ENCODE results near the gene OR2J3. TPM values are rescaled to one million over a fixed set of nuclear protein-coding genes. Genes with fewer than 3 reads are reported as not detected.
A peak's percentile ranks its signal among the peaks of the same experiment; 100 is the strongest.
"Not testable (repeated sequence)": the region's sequence is repeated elsewhere in the genome, so short reads cannot be mapped to it uniquely, and the experiment has no call there.

The OR2J3 gene
- not detected in 2 replicates for total RNA-seq (2014; rRNA removed; shearing (Covaris generic))

DNA sequence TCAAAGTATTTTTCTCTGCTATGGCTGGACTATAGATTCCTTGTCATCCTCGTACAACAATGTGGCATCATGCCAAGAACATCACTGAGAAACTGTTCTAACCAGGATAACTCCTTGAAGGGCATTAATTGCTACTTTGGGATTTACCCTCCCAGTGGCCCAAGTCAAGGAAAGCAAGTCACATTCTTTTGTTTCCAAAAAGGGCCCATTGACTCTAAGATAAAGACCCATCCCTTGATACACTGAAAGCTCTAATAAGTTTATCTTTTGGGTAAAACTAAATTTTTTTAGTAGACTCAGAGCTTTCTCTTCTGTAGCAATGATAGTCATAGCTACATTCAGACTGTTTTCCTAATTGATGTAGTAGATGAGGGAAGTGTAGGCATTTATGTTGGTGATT, at the start of gene OR2J3:
Gene OR2J3, plus strand, starts transcription at position 301 of the 400 bp plus-strand sequence. CDS start 3,833 bp downstream, outside the sequence.
- no peak for DNase-seq (ENCODE audit: low read depth)

GRCh38 chr6:29071831-29072723, 35.8 kb upstream of the OR2J3 start:
- peak; percentile 50 for DNase-seq (ENCODE audit: low read depth)

- no peak for DNase-seq (ENCODE audit: low read depth)
Measured at GRCh38 chr6:29079203-29079602, 28.7 kb upstream of the OR2J3 start.

GRCh38 chr6:29081312-29081711, 26.5 kb upstream of the OR2J3 start:
- no peak for DNase-seq (ENCODE audit: low read depth)

- no peak for DNase-seq (ENCODE audit: low read depth)
Measured at GRCh38 chr6:29082457-29082856, 25.4 kb upstream of the OR2J3 start.

GRCh38 chr6:29087213-29087612, 20.6 kb upstream of the OR2J3 start, which contains the start of gene OR2B3:
Gene OR2B3 (minus strand): TSS chr6:29087313. CDS start chr6:29087248, 65 bp downstream.
- no peak for DNase-seq (ENCODE audit: low read depth)

DNA sequence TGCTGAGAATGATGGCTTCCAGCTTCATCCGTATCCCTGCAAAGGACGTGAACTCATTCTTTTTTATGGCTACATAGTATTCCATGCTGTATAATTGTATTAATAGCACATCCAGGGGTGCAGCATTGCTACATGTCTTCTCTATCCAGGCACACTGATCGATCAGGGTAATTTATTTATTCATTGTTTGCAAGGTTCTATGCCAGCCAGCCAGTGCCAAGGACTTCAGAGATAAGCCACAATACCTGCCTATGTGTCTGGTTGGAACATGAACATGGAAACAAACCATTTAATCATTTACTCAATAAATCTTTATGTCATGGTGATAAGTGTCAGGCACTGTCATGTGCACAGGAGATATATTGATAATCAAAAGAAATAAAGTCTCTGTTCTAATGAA, 14.9 kb upstream of the OR2J3 start:
- DNase-seq (ENCODE audit: low read depth): no peak

- DNase-seq (ENCODE audit: low read depth): no peak
Measured at GRCh38 chr6:29097803-29098202, 10.1 kb upstream of the OR2J3 start.

DNA sequence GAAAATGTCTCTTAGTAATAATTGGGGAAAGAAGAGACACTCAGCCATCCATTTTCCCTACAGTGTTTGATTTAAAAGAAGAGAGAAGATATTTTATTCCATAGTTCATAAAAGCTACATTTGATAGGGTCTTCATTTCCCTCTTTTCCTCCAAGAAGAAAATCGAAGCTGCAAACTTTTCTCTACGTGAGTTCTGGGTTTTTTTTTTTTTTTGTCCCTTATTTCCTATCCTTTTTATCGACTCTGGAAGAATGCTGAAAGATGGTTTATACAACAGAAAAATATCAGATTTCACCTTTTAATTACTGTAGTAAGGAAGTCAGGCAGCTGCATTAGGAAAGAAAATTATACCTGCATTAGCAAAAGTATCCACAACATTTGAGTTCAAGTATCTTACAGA, 8.7 kb upstream of the OR2J3 start, which contains the start of gene OR2J1:
Gene OR2J1, plus strand, starts transcription at position 301 of the 400 bp plus-strand sequence. CDS start 1,453 bp downstream, outside the sequence.
- no peak for DNase-seq (ENCODE audit: low read depth)

DNA sequence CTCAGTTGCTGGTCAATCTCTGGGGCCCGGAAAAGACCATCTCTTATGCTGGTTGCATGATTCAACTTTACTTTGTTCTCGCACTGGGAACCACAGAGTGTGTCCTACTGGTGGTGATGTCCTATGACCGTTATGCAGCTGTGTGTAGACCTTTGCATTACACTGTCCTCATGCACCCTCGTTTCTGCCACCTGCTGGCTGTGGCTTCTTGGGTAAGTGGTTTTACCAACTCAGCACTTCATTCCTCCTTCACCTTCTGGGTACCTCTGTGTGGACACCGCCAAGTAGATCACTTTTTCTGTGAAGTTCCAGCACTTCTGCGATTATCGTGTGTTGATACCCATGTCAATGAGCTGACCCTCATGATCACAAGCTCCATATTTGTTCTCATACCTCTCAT, 4.3 kb downstream of the OR2J3 start:
- no peak for DNase-seq (ENCODE audit: low read depth)

DNA sequence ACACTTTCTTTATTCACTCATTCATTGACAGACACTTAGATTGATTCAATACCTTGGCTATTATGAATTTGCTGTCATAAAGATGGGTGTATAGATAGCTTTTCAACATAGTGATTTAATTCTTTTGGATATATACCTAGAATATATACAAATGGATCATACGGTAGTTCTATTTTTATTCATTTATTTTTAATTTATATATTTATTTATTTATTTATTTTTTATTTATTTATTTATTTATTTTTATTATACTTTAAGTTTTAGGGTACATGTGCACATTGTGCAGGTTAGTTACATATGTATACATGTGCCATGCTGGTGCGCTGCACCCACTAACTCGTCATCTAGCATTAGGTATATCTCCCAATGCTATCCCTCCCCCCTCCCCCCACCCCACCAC, 7.1 kb downstream of the OR2J3 start:
- not testable (repeated sequence) for DNase-seq (ENCODE audit: low read depth)

GRCh38 chr6:29129326-29130012, 21.6 kb downstream of the OR2J3 start:
- DNase-seq (ENCODE audit: low read depth): no peak

GRCh38 chr6:29130644-29131043, 22.8 kb downstream of the OR2J3 start:
- DNase-seq (ENCODE audit: low read depth): no peak

GRCh38 chr6:29131691-29132090, 23.8 kb downstream of the OR2J3 start:
- peak; percentile 32 for DNase-seq (ENCODE audit: low read depth)

DNA sequence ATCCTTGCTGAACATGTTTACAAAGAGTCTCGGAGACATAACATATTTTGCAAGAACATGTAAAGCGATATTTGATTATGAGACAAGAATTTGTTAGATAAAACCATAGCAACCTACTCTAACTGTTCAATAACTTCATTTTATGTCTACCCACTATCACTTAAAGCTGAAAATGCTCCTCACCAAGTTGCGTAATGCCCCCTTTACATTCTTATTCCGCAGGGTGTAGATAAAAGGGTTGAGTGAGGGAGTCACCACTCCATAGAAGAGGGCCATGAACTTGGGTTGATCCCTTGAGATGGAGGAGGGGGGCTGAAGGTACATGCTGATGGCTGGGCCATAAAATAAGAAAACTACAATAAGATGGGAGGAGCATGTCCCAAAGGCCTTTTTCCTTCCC, 29.9 kb downstream of the OR2J3 start:
- DNase-seq (ENCODE audit: low read depth): no peak

- no peak for DNase-seq (ENCODE audit: low read depth)
Measured at GRCh38 chr6:29141606-29142005, 33.7 kb downstream of the OR2J3 start.

DNA sequence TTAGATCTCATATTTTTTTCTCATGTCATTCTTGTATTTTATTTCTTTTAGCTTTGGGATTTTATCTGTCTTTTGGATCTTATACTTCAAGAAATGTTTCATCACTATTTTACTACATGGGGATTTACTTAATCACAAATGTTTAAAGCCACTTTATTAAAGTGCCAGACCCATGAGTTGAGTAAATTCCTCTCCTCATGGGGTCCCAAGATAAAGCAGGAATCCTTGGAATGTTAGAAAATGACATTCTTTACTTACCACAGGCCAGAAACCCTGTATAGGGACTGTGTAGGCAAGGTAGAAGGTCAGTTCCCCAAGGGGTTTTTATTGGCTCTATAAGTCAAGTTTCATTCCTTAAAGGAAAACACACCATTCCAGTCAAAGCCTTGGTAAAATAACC, 34.5 kb downstream of the OR2J3 start:
- DNase-seq (ENCODE audit: low read depth): peak; percentile 46

DNA sequence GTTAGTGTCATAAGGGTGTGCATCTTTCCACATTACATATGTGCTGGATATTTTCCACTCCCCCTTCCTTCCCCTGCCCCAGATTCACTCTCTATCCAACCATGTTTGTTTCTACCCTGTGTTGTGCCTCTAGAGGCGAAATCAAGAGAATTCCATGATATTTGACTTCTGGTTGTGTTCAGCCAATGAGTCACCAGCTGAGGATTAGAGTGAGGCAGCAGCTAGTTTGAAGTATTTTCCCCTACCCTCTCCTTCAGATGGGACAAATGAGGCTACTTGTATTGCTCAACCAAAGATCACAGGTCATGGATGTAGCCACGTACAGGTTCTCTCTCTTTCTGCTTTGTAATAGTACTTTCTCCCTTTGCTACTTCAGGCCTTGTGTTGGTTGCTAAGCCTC, 38.3 kb downstream of the OR2J3 start:
- peak; percentile 44 for DNase-seq (ENCODE audit: low read depth)

DNA sequence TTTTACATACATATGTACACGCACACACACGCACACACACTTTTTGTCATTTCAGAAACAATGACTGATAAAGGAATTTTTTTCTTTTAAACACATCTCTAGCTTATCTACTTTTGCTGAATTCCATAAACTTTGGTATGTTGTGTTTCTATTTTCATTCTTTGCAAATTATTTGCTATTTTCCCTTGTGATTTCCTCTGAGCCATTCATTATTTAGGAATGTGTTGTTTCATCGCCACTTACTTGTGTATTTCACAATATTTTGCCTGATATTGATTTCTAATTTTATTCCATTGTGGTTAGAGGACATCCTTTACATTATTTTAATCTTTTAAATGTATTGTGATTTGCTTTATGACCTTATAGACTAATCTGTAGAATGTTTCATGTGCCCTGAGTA, 39.2 kb downstream of the OR2J3 start:
- DNase-seq (ENCODE audit: low read depth): no peak

DNA sequence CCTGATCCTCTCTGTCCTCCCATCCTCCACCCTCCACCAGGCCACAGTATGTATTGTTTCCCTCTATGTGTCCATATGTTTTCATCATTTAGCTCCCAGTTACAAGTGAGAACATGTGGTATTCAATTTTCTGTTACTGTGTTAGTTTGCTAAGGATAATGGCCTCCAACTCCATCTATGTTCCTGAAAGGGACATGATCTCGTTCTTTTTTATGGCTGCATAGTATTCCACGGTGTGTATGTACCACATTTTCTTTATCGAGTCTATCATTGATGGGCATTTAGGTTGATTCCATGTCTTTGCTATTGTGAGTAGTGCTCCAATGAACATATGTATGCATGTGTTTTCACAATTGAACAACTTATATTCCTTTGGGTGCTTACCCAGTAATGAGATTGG, 41.6 kb downstream of the OR2J3 start:
- DNase-seq (ENCODE audit: low read depth): not testable (repeated sequence)

DNA sequence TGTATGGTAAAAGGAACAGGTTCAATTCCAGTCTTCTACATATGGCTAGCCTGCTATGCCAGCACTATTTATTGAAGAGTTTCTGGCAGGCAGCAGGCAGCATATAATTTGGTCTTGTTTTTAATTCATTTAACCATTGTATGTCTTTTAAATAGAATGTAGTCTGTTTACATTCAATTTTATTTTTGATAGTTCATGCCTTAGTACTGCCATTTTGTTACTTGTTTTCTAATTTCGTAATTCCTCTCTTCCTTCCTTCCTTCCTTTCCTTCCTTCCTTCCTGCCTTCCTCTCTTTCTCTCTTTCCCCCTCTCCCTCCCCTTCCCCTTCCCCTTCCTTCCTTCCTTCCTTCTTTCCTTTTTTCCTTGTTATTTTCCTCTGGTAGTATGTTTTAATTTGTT, 45.2 kb downstream of the OR2J3 start:
- no peak for DNase-seq (ENCODE audit: low read depth)

GRCh38 chr6:29155182-29155581, 47.3 kb downstream of the OR2J3 start:
- not testable (repeated sequence) for DNase-seq (ENCODE audit: low read depth)

GRCh38 chr6:29159922-29160321, 52.1 kb downstream of the OR2J3 start:
- not testable (repeated sequence) for DNase-seq (ENCODE audit: low read depth)
